ENCODE data around the gene UNC119B.

Gene UNC119B

GRCh38 chr12:120754792-120755191 lies 44.5 kb downstream of the UNC119B start:
- TF ChIP-seq CTCF (IDR thresholded peaks at IDR 0.05; ENCODE audit: low read depth, low read length, missing control alignments) = no peak
- H3K4me3 ChIP-seq (ENCODE audit: low read depth, low read length) = no peak overlapping the region
- DNase-seq (ENCODE audit: low read depth) = no peak
- in situ Hi-C loops (cut with HindIII; ENCODE audit: low sequenced_read_pairs) = no loop called here

DNA sequence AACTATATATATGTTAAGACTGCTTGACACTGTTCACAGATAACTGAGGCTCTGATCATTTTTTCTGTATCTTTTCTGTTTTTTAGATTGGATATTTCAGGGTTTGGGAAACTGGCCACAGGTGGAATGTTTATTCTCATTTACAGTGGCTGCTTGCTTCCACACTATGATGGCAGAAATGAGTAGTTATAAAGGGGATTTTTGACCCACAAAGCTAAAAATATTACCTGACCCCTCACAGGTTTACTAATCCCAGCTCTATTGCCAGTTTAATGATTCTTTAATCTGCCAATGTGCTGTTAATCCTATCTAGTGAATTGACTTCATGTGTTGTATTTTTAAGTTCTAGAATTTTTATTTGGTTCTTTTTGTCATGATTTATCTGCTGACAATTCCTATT lies 45.0 kb downstream of the UNC119B start:
- no peak overlapping the region for H3K4me3 ChIP-seq (ENCODE audit: low read depth, low read length)
- in situ Hi-C loops (cut with HindIII; ENCODE audit: low sequenced_read_pairs) = no loop called here
- TF ChIP-seq CTCF (IDR thresholded peaks at IDR 0.05; ENCODE audit: low read depth, low read length, missing control alignments) = no peak
- no peak for DNase-seq (ENCODE audit: low read depth)

DNA sequence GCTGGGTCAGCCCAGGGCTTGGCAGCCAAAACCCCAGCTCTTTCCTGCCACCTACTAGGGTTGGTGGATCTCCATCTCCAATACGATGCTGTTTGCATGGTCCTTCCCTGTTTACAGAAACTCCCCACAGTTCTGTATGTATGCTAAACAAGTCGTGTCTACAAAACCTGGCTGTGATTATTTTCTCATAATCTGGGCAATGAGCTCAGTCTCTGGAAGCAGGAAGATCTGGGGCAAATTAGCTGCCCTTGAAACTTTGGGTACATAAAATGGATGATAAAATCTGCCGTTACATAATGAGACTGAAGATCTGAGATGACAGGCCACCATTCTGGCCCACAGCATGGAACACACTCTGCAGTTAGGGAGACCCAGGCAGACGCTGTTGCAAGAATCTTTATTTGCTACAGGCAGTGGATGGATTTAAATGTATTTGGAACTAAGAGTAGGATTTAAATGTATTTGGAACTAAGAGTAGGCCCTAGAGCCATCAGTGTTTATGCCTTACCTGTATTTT lies 47.0 kb downstream of the UNC119B start:
- DNase-seq (ENCODE audit: low read depth) = no peak
- in situ Hi-C loops (cut with HindIII; ENCODE audit: low sequenced_read_pairs) = no loop called here
- H3K4me3 ChIP-seq (ENCODE audit: low read depth, low read length) = no peak overlapping the region
- TF ChIP-seq CTCF (IDR thresholded peaks at IDR 0.05; ENCODE audit: low read depth, low read length, missing control alignments) = no peak

- TF ChIP-seq CTCF (IDR thresholded peaks at IDR 0.05; ENCODE audit: low read depth, low read length, missing control alignments) = no peak
- no peak overlapping the region for H3K4me3 ChIP-seq (ENCODE audit: low read depth, low read length)
- DNase-seq (ENCODE audit: low read depth) = no peak
- in situ Hi-C loops (cut with HindIII; ENCODE audit: low sequenced_read_pairs) = no loop called here
These were observed 47.7 kb downstream of the UNC119B start for GRCh38 chr12:120757949-120758348.

- H3K4me3 ChIP-seq (ENCODE audit: low read depth, low read length) = no peak overlapping the region
- TF ChIP-seq CTCF (IDR thresholded peaks at IDR 0.05; ENCODE audit: low read depth, low read length, missing control alignments) = no peak
- in situ Hi-C loops (cut with HindIII; ENCODE audit: low sequenced_read_pairs) = no loop called here
- no peak for DNase-seq (ENCODE audit: low read depth)
These were observed 48.7 kb downstream of the UNC119B start for GRCh38 chr12:120758798-120759590.

GRCh38 chr12:120759591-120760348 lies 49.5 kb downstream of the UNC119B start:
- in situ Hi-C loops (cut with HindIII; ENCODE audit: low sequenced_read_pairs) = no loop called here

More at GRCh38 chr12:120759591-120760348, 49.5 kb downstream of the UNC119B start:
- no peak for DNase-seq (ENCODE audit: low read depth)
- H3K4me3 ChIP-seq (ENCODE audit: low read depth, low read length) = no peak overlapping the region
- TF ChIP-seq CTCF (IDR thresholded peaks at IDR 0.05; ENCODE audit: low read depth, low read length, missing control alignments) = no peak
